Stimulated activated naive B cell treated with anti-CD40 and anti-IgM and Interleukin-4, amounts not matched to agents 10 μg/mL and 1 μg/mL and 100 μg/mL, for 72 hours (primary cell): Measurements from ENCODE around the gene MPP3.

Experiments used
- ATAC-seq, 2 donors: fragments of 150-1000 bp; cut with Tn5 transposase; replicated peaks; 2 replicates each; pipeline ENCODE4 v1.10.0; 2021; ENCODE audit warnings: moderate library complexity in 1 of 2
- DNase-seq: peaks from one replicate; pipeline ENCODE4 v3.0.0; 2021
- H3K27ac Mint-ChIP-seq: one replicate; pipeline ENCODE4 v1.8.0; 2022; ENCODE audit warnings: mild to moderate bottlenecking, mixed read lengths
- H3K27me3 Mint-ChIP-seq, 2 donors: one replicate each; pipeline ENCODE4 v1.8.0; 2022; ENCODE audit warnings: mixed read lengths in 2 of 2
- H3K36me3 Mint-ChIP-seq, 2 donors: one replicate each; pipeline ENCODE4 v1.8.0; 2022; ENCODE audit warnings: mixed read lengths in 2 of 2, mild to moderate bottlenecking in 1 of 2
- H3K4me1 Mint-ChIP-seq, 2 donors: one replicate each; pipeline ENCODE4 v1.8.0; 2022; ENCODE audit warnings: mixed read lengths in 2 of 2, mild to moderate bottlenecking in 1 of 2
- H3K4me3 Mint-ChIP-seq, 2 donors: one replicate each; pipeline ENCODE4 v1.8.0; 2022; ENCODE audit warnings: mild to moderate bottlenecking in 2 of 2, mixed read lengths in 2 of 2, moderate library complexity in 1 of 2
- H3K9me3 Mint-ChIP-seq, 2 donors: one replicate each; pipeline ENCODE4 v1.8.0; 2022; ENCODE audit warnings: mixed read lengths in 2 of 2, mild to moderate bottlenecking in 1 of 2

The MPP3 gene

GRCh38 chr17:43832976-43833829, at the start of gene MPP3:
Gene MPP3 (minus strand): TSS chr17:43833146. CDS start chr17:43831906, 1,240 bp downstream.
- H3K27me3 Mint-ChIP-seq: peaks cover 55 to 80% of the 10 kb centered on the region in 2 donors
- H3K27ac Mint-ChIP-seq: peak within 1 kb of the TSS; percentile 65
- ATAC-seq: peak; percentile 53 to 54

GRCh38 chr17:43881758-43882505, 49.0 kb upstream of the MPP3 start:
- Mint-ChIP-seq H3K27ac (no peak overlapping the region), H3K9me3 (no peaks in the 10 kb centered on the region), H3K27me3 (peaks cover 26 to 53% of the 10 kb centered on the region in 2 donors), H3K4me3 (no peak overlapping the region), H3K36me3 (no peaks in the 10 kb centered on the region), H3K4me1 (peaks cover 3 to 5% of the 10 kb centered on the region in 2 donors)
- ATAC-seq (no peak), DNase-seq (no peak)

More at GRCh38 chr17:43832976-43833829, at the start of gene MPP3:
- peaks cover 13 to 24% of the 10 kb centered on the region in 2 donors for H3K4me1 Mint-ChIP-seq
- H3K36me3 Mint-ChIP-seq: peaks cover 0 to 4% of the 10 kb centered on the region in 2 donors
- no peak for DNase-seq
- peak within 1 kb of the TSS; percentile 77 to 78 for H3K4me3 Mint-ChIP-seq
- no peaks in the 10 kb centered on the region for H3K9me3 Mint-ChIP-seq

GRCh38 chr17:43881181-43881580, 48.2 kb upstream of the MPP3 start:
- Mint-ChIP-seq H3K27ac (no peak overlapping the region), H3K4me3 (no peak overlapping the region), H3K36me3 (no peaks in the 10 kb centered on the region), H3K27me3 (peaks cover 26 to 52% of the 10 kb centered on the region in 2 donors), H3K4me1 (peaks cover 3 to 5% of the 10 kb centered on the region in 2 donors), H3K9me3 (no peaks in the 10 kb centered on the region)
- no peak for DNase-seq
- ATAC-seq: no peak

- ATAC-seq (peak in 1 of 2 donors; percentile 41), DNase-seq (no peak)
- H3K9me3 Mint-ChIP-seq: no peaks in the 10 kb centered on the region
- H3K36me3 Mint-ChIP-seq: no peaks in the 10 kb centered on the region
- H3K4me3 Mint-ChIP-seq: no peak overlapping the region
- H3K27ac Mint-ChIP-seq: no peak overlapping the region
- peaks cover 26 to 51% of the 10 kb centered on the region in 2 donors for H3K27me3 Mint-ChIP-seq
- H3K4me1 Mint-ChIP-seq: peaks cover 3 to 5% of the 10 kb centered on the region in 2 donors
These were observed 47.6 kb upstream of the MPP3 start for GRCh38 chr17:43880420-43880991.

GRCh38 chr17:43879723-43880419, 46.9 kb upstream of the MPP3 start:
- ATAC-seq (no peak), DNase-seq (no peak)
- no peaks in the 10 kb centered on the region for H3K36me3 Mint-ChIP-seq
- peaks cover 26 to 51% of the 10 kb centered on the region in 2 donors for H3K27me3 Mint-ChIP-seq
- H3K27ac Mint-ChIP-seq: no peak overlapping the region
- no peaks in the 10 kb centered on the region for H3K9me3 Mint-ChIP-seq
- H3K4me1 Mint-ChIP-seq: peaks cover 3 to 5% of the 10 kb centered on the region in 2 donors
- H3K4me3 Mint-ChIP-seq: no peak overlapping the region

- no peak overlapping the region for H3K4me3 Mint-ChIP-seq
- no peak overlapping the region for H3K27ac Mint-ChIP-seq
- DNase-seq: peak; percentile 45
- H3K4me1 Mint-ChIP-seq: peaks cover 3 to 5% of the 10 kb centered on the region in 2 donors
- peak; percentile 77 to 81 for ATAC-seq
- H3K36me3 Mint-ChIP-seq: no peaks in the 10 kb centered on the region
- H3K27me3 Mint-ChIP-seq: peaks cover 34 to 55% of the 10 kb centered on the region in 2 donors
- no peaks in the 10 kb centered on the region for H3K9me3 Mint-ChIP-seq
These were observed 45.6 kb upstream of the MPP3 start for GRCh38 chr17:43878260-43879175.

GRCh38 chr17:43877451-43878155, 44.7 kb upstream of the MPP3 start:
- peaks cover 29 to 49% of the 10 kb centered on the region in 2 donors for H3K27me3 Mint-ChIP-seq
- DNase-seq (no peak), ATAC-seq (no peak)
- no peak overlapping the region for H3K4me3 Mint-ChIP-seq
- no peak overlapping the region for H3K27ac Mint-ChIP-seq
- H3K36me3 Mint-ChIP-seq: no peaks in the 10 kb centered on the region
- H3K9me3 Mint-ChIP-seq: no peaks in the 10 kb centered on the region
- H3K4me1 Mint-ChIP-seq: peaks cover 3 to 5% of the 10 kb centered on the region in 2 donors

- DNase-seq: no peak
- H3K4me3 Mint-ChIP-seq: no peak overlapping the region
- no peak for ATAC-seq
- peaks cover 5 to 6% of the 10 kb centered on the region in 2 donors for H3K4me1 Mint-ChIP-seq
- no peaks in the 10 kb centered on the region for H3K36me3 Mint-ChIP-seq
- H3K9me3 Mint-ChIP-seq: no peaks in the 10 kb centered on the region
- no peak overlapping the region for H3K27ac Mint-ChIP-seq
- peaks cover 33 to 46% of the 10 kb centered on the region in 2 donors for H3K27me3 Mint-ChIP-seq
These were observed 44.1 kb upstream of the MPP3 start for GRCh38 chr17:43877031-43877430.

- no peak overlapping the region for H3K27ac Mint-ChIP-seq
- ATAC-seq: peak; percentile 55 to 60
These were observed 42.7 kb upstream of the MPP3 start for GRCh38 chr17:43875476-43876147.

GRCh38 chr17:43874293-43874692, 41.3 kb upstream of the MPP3 start:
- no peak for ATAC-seq
- Mint-ChIP-seq H3K27ac (no peak overlapping the region), H3K27me3 (peaks cover 38 to 39% of the 10 kb centered on the region in 2 donors), H3K4me3 (no peak overlapping the region), H3K4me1 (peaks cover 5 to 6% of the 10 kb centered on the region in 2 donors), H3K9me3 (no peaks in the 10 kb centered on the region), H3K36me3 (no peaks in the 10 kb centered on the region)
- no peak for DNase-seq

More at GRCh38 chr17:43875476-43876147, 42.7 kb upstream of the MPP3 start:
- peaks cover 38 to 44% of the 10 kb centered on the region in 2 donors for H3K27me3 Mint-ChIP-seq
- DNase-seq: no peak
- no peaks in the 10 kb centered on the region for H3K9me3 Mint-ChIP-seq
- no peaks in the 10 kb centered on the region for H3K36me3 Mint-ChIP-seq
- peaks cover 5 to 6% of the 10 kb centered on the region in 2 donors for H3K4me1 Mint-ChIP-seq
- no peak overlapping the region for H3K4me3 Mint-ChIP-seq

GRCh38 chr17:43873815-43874214, 40.9 kb upstream of the MPP3 start:
- DNase-seq: no peak
- H3K27ac Mint-ChIP-seq: no peak overlapping the region
- no peak for ATAC-seq
- no peaks in the 10 kb centered on the region for H3K36me3 Mint-ChIP-seq
- peaks cover 0 to under 1% of the 10 kb centered on the region in 2 donors for H3K9me3 Mint-ChIP-seq
- H3K27me3 Mint-ChIP-seq: peaks cover 34 to 36% of the 10 kb centered on the region in 2 donors
- no peak overlapping the region for H3K4me3 Mint-ChIP-seq
- H3K4me1 Mint-ChIP-seq: peaks cover 2 to 5% of the 10 kb centered on the region in 2 donors

- peaks cover 37 to 40% of the 10 kb centered on the region in 2 donors for H3K27me3 Mint-ChIP-seq
- no peaks in the 10 kb centered on the region for H3K36me3 Mint-ChIP-seq
- H3K27ac Mint-ChIP-seq: no peak overlapping the region
- no peak for DNase-seq
- H3K9me3 Mint-ChIP-seq: peaks cover 0 to 4% of the 10 kb centered on the region in 2 donors
- peaks cover 6 to 9% of the 10 kb centered on the region in 2 donors for H3K4me1 Mint-ChIP-seq
- no peak overlapping the region for H3K4me3 Mint-ChIP-seq
- ATAC-seq: no peak
These were observed 40.1 kb upstream of the MPP3 start for GRCh38 chr17:43873091-43873490.
